ENCODE results near the gene PTPRC. TPM values are rescaled to one million over a fixed set of nuclear protein-coding genes. Genes with fewer than 3 reads are reported as not detected.

PTPRC gene
- total and polyA plus RNA-seq, 7 donors: 4.8 to 78.6 (median 12.5) TPM

- H3K27me3 ChIP-seq: no peaks in the 10 kb centered on the region
- no peak for TF ChIP-seq POLR2AphosphoS5 (IDR thresholded peaks at IDR 0.05)
- H3K4me1 ChIP-seq: no peaks in the 10 kb centered on the region
- intact Hi-C loops (cut with DNase I): no loop called here
- 79 to 88% methylated on average over 3 of the region's 3 CpGs for WGBS, 2 donors
- H3K4me3 ChIP-seq: no peak overlapping the region
- no peaks in the 10 kb centered on the region for H3K9me3 ChIP-seq
- H3K36me3 ChIP-seq: no peaks in the 10 kb centered on the region
- no peak for DNase-seq
- no peak overlapping the region for H3K27ac ChIP-seq
Observed at GRCh38 chr1:198750081-198750480, 111.2 kb downstream of the PTPRC start.

GRCh38 chr1:198751741-198752140 lies 112.9 kb downstream of the PTPRC start:
- intact Hi-C loops (cut with DNase I): no loop called here
- WGBS, 2 donors: 73 to 81% methylated on average over 3 of the region's 3 CpGs
- no peaks in the 10 kb centered on the region for H3K9me3 ChIP-seq
- no peak for DNase-seq
- TF ChIP-seq CTCF (IDR thresholded peaks at IDR 0.05): no peak
- TF ChIP-seq POLR2AphosphoS5 (IDR thresholded peaks at IDR 0.05): no peak
- no peak for TF ChIP-seq POLR2A (IDR thresholded peaks at IDR 0.05)
- TF ChIP-seq EP300 (IDR thresholded peaks at IDR 0.05): no peak
- no peaks in the 10 kb centered on the region for H3K4me1 ChIP-seq
- no peaks in the 10 kb centered on the region for H3K27me3 ChIP-seq
- no peaks in the 10 kb centered on the region for H3K36me3 ChIP-seq
- H3K4me3 ChIP-seq: no peak overlapping the region
- no peak overlapping the region for H3K27ac ChIP-seq

DNA sequence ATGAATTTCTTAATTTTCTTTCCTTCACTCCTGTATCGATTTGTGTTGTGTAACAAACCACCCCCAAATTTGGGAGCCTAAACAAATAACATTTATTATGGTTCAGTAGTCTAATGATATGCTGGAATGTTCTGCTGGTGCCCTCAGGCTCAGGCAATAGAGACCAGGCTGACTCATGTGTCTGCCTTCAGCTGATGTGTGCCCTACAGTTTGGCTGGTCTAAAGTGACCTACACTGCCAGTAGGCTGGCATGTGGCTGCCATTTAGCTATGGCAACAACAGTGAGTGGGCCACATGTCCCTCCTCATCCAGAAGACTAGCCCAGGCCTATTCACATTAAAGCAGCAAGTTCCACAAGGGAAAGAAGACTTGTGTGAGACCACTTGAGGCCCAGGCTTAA lies 115.8 kb downstream of the PTPRC start:
- intact Hi-C loops (cut with DNase I): no loop called here
- 46 to 81% methylated on average over 1 of the region's 1 CpG for WGBS, 2 donors
- no peaks in the 10 kb centered on the region for H3K9me3 ChIP-seq
- no peak for DNase-seq
- H3K27me3 ChIP-seq: no peaks in the 10 kb centered on the region
- TF ChIP-seq POLR2A (IDR thresholded peaks at IDR 0.05) (no peak), CTCF (IDR thresholded peaks at IDR 0.05) (no peak), EP300 (IDR thresholded peaks at IDR 0.05) (no peak), POLR2AphosphoS5 (IDR thresholded peaks at IDR 0.05) (no peak)
- H3K4me1 ChIP-seq: no peaks in the 10 kb centered on the region
- no peaks in the 10 kb centered on the region for H3K36me3 ChIP-seq
- no peak overlapping the region for H3K4me3 ChIP-seq
- no peak overlapping the region for H3K27ac ChIP-seq

DNA sequence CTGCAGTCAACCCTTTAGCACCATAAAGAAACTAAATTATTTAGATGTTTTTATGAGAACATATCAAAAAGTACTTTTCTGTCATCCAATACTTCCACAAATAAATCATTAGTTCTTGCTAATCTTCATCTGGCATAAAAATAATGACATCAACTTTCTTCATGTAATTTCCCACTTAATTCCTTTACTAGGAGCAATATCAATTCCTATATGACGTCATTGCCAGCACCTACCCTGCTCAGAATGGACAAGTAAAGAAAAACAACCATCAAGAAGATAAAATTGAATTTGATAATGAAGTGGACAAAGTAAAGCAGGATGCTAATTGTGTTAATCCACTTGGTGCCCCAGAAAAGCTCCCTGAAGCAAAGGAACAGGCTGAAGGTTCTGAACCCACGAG lies 116.9 kb downstream of the PTPRC start:
- no peaks in the 10 kb centered on the region for H3K9me3 ChIP-seq
- no peak overlapping the region for H3K27ac ChIP-seq
- 75 to 86% methylated on average over 2 of the region's 2 CpGs for WGBS, 2 donors
- H3K27me3 ChIP-seq: no peaks in the 10 kb centered on the region
- intact Hi-C loops (cut with DNase I): no loop called here
- no peaks in the 10 kb centered on the region for H3K4me1 ChIP-seq
- H3K36me3 ChIP-seq: no peaks in the 10 kb centered on the region
- H3K4me3 ChIP-seq: no peak overlapping the region
- TF ChIP-seq POLR2AphosphoS5 (IDR thresholded peaks at IDR 0.05) (no peak), POLR2A (IDR thresholded peaks at IDR 0.05) (no peak)
- DNase-seq: no peak

GRCh38 chr1:198756470-198756869 lies 117.6 kb downstream of the PTPRC start:
- Histone ChIP-seq H3K27me3 (no peaks in the 10 kb centered on the region), H3K4me1 (no peaks in the 10 kb centered on the region), H3K4me3 (no peak overlapping the region), H3K9me3 (no peaks in the 10 kb centered on the region), H3K27ac (no peak overlapping the region), H3K36me3 (no peaks in the 10 kb centered on the region)
- DNase-seq: no peak
- peak in 1 of 4 experiments; percentile 14 for TF ChIP-seq CTCF (IDR thresholded peaks at IDR 0.05)
- no peak for TF ChIP-seq POLR2AphosphoS5 (IDR thresholded peaks at IDR 0.05)
- intact Hi-C loops (cut with DNase I): no loop called here

- Histone ChIP-seq H3K36me3 (no peaks in the 10 kb centered on the region), H3K27ac (no peak overlapping the region), H3K4me1 (no peaks in the 10 kb centered on the region), H3K27me3 (no peaks in the 10 kb centered on the region), H3K9me3 (no peaks in the 10 kb centered on the region), H3K4me3 (no peak overlapping the region)
- DNase-seq: no peak
- intact Hi-C loops (cut with DNase I): no loop called here
- WGBS, 2 donors: 63 to 79% methylated on average over 4 of the region's 4 CpGs
- TF ChIP-seq POLR2AphosphoS5 (IDR thresholded peaks at IDR 0.05) (no peak), POLR2A (IDR thresholded peaks at IDR 0.05) (no peak), CTCF (IDR thresholded peaks at IDR 0.05) (no peak), EP300 (IDR thresholded peaks at IDR 0.05) (no peak)
Observed at GRCh38 chr1:198761859-198762616, 123.2 kb downstream of the PTPRC start.
